A549 (cell line): ENCODE measurements around the gene ARMC10. TPM values are rescaled to one million over a fixed set of nuclear protein-coding genes. Genes with fewer than 3 reads are reported as not detected.
"Not testable (repeated sequence)": the region's sequence is repeated elsewhere in the genome, so short reads cannot be mapped to it uniquely, and the experiment has no call there.

Source experiments
- ATAC-seq, 2 experiments: fragments of 200-7000 bp in 1 of 2; fragments of >200 bp in 1 of 2; cut with Nextera tagmentation in 1 of 2; cut with Tn5 transposase in 1 of 2; 3 replicates each; pipeline versions ENCODE4 v1.8.0 to v1.9.1; 2018 to 2020; ENCODE audit warnings: mild to moderate bottlenecking in 1 of 2, moderate library complexity in 1 of 2
- CTCF ChIA-PET: fragments of 300-600 bp; sonication (Branson Sonifier 250); formaldehyde crosslinking; extraction: SDS; loops from one replicate; lab custom pipeline; 2021; ENCODE audit warnings: antibody characterized with exemption, inconsistent platforms; lab: Yijun Ruan, JAX
- POLR2A ChIA-PET: fragments of 350-600 bp; formaldehyde crosslinking; extraction: SDS; loops from one replicate; lab custom pipeline; 2021; ENCODE audit warnings: antibody characterized with exemption, inconsistent platforms; lab: Yijun Ruan, JAX
- DNase-seq, 2 experiments: peaks; one replicate each; pipeline versions ENCODE4 v3.0.0 to v3.0.0-alpha.2; 2011 to 2016; ENCODE audit warnings: low read depth in 1 of 2, low spot score in 1 of 2
- FAIRE-seq: peaks from 2 replicates; lab custom pipeline; 2011; peaks lifted over from hg19 to GRCh38; lab: Jason Lieb, UNC
- H3K27ac ChIP-seq, 2 experiments: fragments of >200 bp; sonication (Bioruptor Twin); formaldehyde crosslinking; 3 replicates each; pipeline ENCODE4 v1.5.1; 2016 to 2017
- H3K4me1 ChIP-seq: fragments of >200 bp; sonication (Bioruptor Twin); formaldehyde crosslinking; 3 replicates; pipeline ENCODE4 v1.6.1; 2016
- H3K4me2 ChIP-seq: fragments of >200 bp; sonication (Bioruptor Twin); formaldehyde crosslinking; 3 replicates; pipeline ENCODE4 v1.6.1; 2016
- H3K4me3 ChIP-seq: fragments of >200 bp; sonication (Bioruptor Twin); formaldehyde crosslinking; 3 replicates; pipeline ENCODE4 v1.5.1; 2016
- H3K9me3 ChIP-seq: fragments of >200 bp; sonication (Bioruptor Twin); formaldehyde crosslinking; 3 replicates; pipeline ENCODE4 v1.6.1; 2016
- CEBPB ChIP-seq, 2 experiments: fragments of >200 bp in 1 of 2; sonication (Bioruptor Twin) in 1 of 2; formaldehyde crosslinking in 1 of 2; IDR thresholded peaks; 2 replicates each; pipeline ENCODE4 v1.6.1; 2012 to 2016
- EHF ChIP-seq: fragments of 250-450 bp; sonication (Bioruptor Pico); IDR thresholded peaks from 2 replicates; pipeline ENCODE4 v1.5.0; 2020; ENCODE audit warnings: mild to moderate bottlenecking
- EP300 ChIP-seq, 2 experiments: fragments of >200 bp; sonication (Bioruptor Twin); formaldehyde crosslinking; IDR thresholded peaks; 2 replicates in 1 of 2; 3 replicates in 1 of 2; pipeline ENCODE4 v1.6.1; 2016 to 2017
- FOSL2 ChIP-seq, 2 experiments: fragments of 450-650 bp in 1 of 2; fragments of >200 bp in 1 of 2; sonication (Bioruptor Twin) in 1 of 2; formaldehyde crosslinking; IDR thresholded peaks; 2 replicates each; pipeline versions ENCODE4 v1.5.0 to v1.6.1; 2016 to 2020; ENCODE audit warnings: mild to moderate bottlenecking in 1 of 2, moderate library complexity in 1 of 2
- FOXS1 ChIP-seq: fragments of 250-450 bp; sonication (Bioruptor Pico); IDR thresholded peaks from 2 replicates; pipeline ENCODE4 v1.5.0; 2020; ENCODE audit warnings: mild to moderate bottlenecking, moderate library complexity
- HDAC2 ChIP-seq: fragments of 200-600 bp; sonication (generic); IDR thresholded peaks from 2 replicates; pipeline ENCODE4 v1.6.1; 2016
- HEYL ChIP-seq: fragments of 250-450 bp; sonication (Bioruptor Pico); IDR thresholded peaks from 2 replicates; pipeline ENCODE4 v1.8.0; 2021; ENCODE audit warnings: mild to moderate bottlenecking, moderate library complexity
- HOXB13 ChIP-seq: fragments of 250-450 bp; sonication (Bioruptor Pico); IDR thresholded peaks from 2 replicates; pipeline ENCODE4 v1.5.0; 2020; ENCODE audit warnings: low read depth, mild to moderate bottlenecking, moderate library complexity
- MYC ChIP-seq: IDR thresholded peaks from 2 replicates; pipeline ENCODE4 v1.6.1; 2012; ENCODE audit warnings: mild to moderate bottlenecking, inconsistent platforms, low read length, improper control_type of control experiment, borderline replicate concordance
- PHF8 ChIP-seq: fragments of 200-600 bp; sonication (generic); IDR thresholded peaks from 2 replicates; pipeline ENCODE4 v1.6.1; 2016; ENCODE audit warnings: low read depth, mild to moderate bottlenecking, antibody characterized with exemption, moderate library complexity, borderline replicate concordance
- POLR2A ChIP-seq: IDR thresholded peaks from 2 replicates; pipeline ENCODE4 v1.6.1; 2012; ENCODE audit warnings: mild to moderate bottlenecking, low read length
- RARB ChIP-seq: fragments of 250-450 bp; sonication (Bioruptor Pico); IDR thresholded peaks from 2 replicates; pipeline ENCODE4 v1.8.0; 2021; ENCODE audit warnings: mild to moderate bottlenecking, moderate library complexity
- SREBF2 ChIP-seq: fragments of 450-650 bp; IDR thresholded peaks from 2 replicates; pipeline ENCODE4 v1.6.1; 2014; ENCODE audit warnings: mild to moderate bottlenecking, moderate library complexity
- TFCP2L1 ChIP-seq: fragments of 250-450 bp; sonication (Bioruptor Pico); IDR thresholded peaks from 2 replicates; pipeline ENCODE4 v1.5.0; 2021; ENCODE audit warnings: mild to moderate bottlenecking
- TP53 ChIP-seq: fragments of 250-450 bp; sonication (Bioruptor Pico); IDR thresholded peaks from 2 replicates; pipeline ENCODE4 v1.5.0; 2021; ENCODE audit warnings: mild to moderate bottlenecking, moderate library complexity
- WGBS: methylation state at CpG from one replicate; pipeline ENCODE4 v1.1.6; 2017; ENCODE audit errors: missing lambda C conversion rate; 5-methylcytosine and 5-hydroxymethylcytosine counted together
- polyA plus RNA-seq, 4 experiments: library from polyadenylated mRNA; depleted of rRNA in 3 of 4; stranded (reverse); fragments of >200 nt; fragmentation: RNase III in 1 of 4; extraction: RNeasy Plus Mini Kit Qiagen cat#74134 plus additional on column Dnase treatment in 1 of 4; gene quantifications; 2 replicates in 3 of 4; 3 replicates in 1 of 4; pipeline ENCODE4 v1.2.3, GENCODE V29; 2011 to 2017
- TF ChIP-seq, protein P1 (sequence below): IDR thresholded peaks from 2 replicates; pipeline ENCODE4 v1.6.1; 2012; ENCODE audit warnings: low read depth, borderline replicate concordance
- TF ChIP-seq, protein P2 (sequence below): fragments of 450-650 bp; IDR thresholded peaks from 2 replicates; pipeline ENCODE4 v1.6.1; 2014; ENCODE audit warnings: antibody characterized with exemption
- TF ChIP-seq, protein P3 (sequence below): fragments of 250-450 bp; sonication (Bioruptor Pico); IDR thresholded peaks from 2 replicates; pipeline ENCODE4 v1.5.0; 2021; ENCODE audit warnings: mild to moderate bottlenecking, moderate library complexity, borderline replicate concordance

The ARMC10 gene
- polyA plus RNA-seq, 2 of the 4 experiments (the other 2 are of a cell fraction): 36.6 to 63.2 TPM

DNA sequence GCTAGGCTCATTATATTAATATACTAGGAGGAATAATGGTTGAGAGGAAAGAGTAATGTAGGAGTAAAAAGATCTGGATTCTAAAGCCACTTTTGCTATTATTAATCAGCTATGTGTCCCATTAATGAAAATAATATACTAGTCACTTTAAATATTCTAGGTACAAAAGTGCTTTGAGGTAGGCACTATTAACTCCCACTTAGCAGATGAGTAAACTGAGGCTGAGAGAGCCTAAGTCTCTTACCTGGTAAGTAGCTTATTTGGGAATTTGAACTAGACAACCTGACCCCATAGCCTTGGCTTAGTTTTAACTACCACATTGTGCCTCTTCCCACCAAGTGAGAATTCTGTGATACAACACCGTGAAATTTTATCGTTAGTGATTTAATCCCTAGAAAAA, 6.0 kb downstream of the ARMC10 start (continued):
- TF ChIP-seq SREBF2: no peak

DNA sequence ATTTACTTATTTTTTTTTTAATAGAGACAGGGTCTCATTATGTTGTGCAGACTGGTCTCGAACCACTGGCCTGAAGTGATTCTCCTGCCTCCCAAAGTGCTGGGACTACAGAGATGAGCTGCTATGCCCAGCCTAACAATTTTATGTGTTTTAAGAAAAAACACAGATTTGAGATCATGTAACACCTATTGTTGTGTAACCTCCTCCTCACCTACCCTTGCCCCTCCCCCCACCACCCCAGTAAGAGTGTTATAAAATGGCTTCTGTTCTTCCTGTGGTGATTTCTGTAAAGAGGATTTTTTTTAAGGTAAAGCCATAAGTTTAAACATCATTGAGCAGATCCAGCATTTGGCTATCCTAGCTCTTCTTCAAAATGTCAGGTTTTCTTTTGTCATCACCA, 7.6 kb downstream of the ARMC10 start:
- ATAC-seq: no peak
- no peaks in the 10 kb centered on the region for H3K9me3 ChIP-seq
- POLR2A ChIA-PET: interaction anchor here (1.4 kb wide), 1 partner anchor 8 kb away, joined by 4 read pairs; the partner anchor contains the start of genes ARMC10 and FBXL13
- no peaks in the 10 kb centered on the region for H3K4me1 ChIP-seq
- no peak overlapping the region for H3K27ac ChIP-seq
- no peak overlapping the region for H3K4me3 ChIP-seq
- CTCF ChIA-PET: interaction anchor here (3.0 kb wide), 1 partner anchor 20 kb away, joined by 19 read pairs; no protein-coding TSS in a partner anchor
- 98% methylated on average over 1 of the region's 1 CpG for WGBS
- no peak for FAIRE-seq
- H3K4me2 ChIP-seq: no peak overlapping the region
- DNase-seq: no peak
- no peak for TF ChIP-seq RARB (CRISPR knock-in tag)
- TF ChIP-seq, protein P1, sequence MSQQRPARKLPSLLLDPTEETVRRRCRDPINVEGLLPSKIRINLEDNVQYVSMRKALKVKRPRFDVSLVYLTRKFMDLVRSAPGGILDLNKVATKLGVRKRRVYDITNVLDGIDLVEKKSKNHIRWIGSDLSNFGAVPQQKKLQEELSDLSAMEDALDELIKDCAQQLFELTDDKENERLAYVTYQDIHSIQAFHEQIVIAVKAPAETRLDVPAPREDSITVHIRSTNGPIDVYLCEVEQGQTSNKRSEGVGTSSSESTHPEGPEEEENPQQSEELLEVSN: no peak
- TF ChIP-seq, protein P2, sequence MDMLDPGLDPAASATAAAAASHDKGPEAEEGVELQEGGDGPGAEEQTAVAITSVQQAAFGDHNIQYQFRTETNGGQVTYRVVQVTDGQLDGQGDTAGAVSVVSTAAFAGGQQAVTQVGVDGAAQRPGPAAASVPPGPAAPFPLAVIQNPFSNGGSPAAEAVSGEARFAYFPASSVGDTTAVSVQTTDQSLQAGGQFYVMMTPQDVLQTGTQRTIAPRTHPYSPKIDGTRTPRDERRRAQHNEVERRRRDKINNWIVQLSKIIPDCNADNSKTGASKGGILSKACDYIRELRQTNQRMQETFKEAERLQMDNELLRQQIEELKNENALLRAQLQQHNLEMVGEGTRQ: no peak
- TF ChIP-seq, protein P3, sequence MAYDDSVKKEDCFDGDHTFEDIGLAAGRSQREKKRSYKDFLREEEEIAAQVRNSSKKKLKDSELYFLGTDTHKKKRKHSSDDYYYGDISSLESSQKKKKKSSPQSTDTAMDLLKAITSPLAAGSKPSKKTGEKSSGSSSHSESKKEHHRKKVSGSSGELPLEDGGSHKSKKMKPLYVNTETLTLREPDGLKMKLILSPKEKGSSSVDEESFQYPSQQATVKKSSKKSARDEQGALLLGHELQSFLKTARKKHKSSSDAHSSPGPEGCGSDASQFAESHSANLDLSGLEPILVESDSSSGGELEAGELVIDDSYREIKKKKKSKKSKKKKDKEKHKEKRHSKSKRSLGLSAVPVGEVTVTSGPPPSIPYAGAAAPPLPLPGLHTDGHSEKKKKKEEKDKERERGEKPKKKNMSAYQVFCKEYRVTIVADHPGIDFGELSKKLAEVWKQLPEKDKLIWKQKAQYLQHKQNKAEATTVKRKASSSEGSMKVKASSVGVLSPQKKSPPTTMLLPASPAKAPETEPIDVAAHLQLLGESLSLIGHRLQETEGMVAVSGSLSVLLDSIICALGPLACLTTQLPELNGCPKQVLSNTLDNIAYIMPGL (CRISPR knock-in tag): no peak
- no peak for TF ChIP-seq FOXS1 (CRISPR knock-in tag)

DNA sequence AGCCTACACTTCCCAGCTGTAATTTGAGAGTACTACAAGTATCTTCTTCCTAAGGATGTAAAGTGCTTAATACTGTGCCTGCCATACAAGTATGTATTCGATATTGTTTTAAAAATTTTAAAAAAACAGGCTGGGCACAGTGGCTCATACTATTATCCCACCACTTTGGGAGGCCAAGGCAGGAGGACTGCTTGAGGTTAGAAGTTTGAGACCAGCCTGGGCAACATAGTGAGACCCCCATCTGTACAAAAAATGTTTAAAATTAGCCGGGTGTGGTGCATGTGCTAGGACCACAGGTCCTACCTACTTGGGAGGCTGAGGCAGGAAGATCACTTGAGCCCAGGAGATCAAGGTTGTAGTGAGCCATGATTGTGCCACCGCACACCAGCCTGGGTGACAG, 8.3 kb downstream of the ARMC10 start:
- H3K27ac ChIP-seq: no peak overlapping the region
- H3K4me1 ChIP-seq: no peaks in the 10 kb centered on the region
- ChIA-PET POLR2A (interaction anchor here (1.4 kb wide), 1 partner anchor 8 kb away, joined by 4 read pairs; the partner anchor contains the start of genes ARMC10 and FBXL13), CTCF (interaction anchor here (0.8 to 0.9 kb wide), 2 partner anchors 9 to 21 kb away, joined by 3 to 4 read pairs; partner anchors contain the start of gene FBXL13)
- no peak for FAIRE-seq
- no peak overlapping the region for H3K4me2 ChIP-seq
- WGBS: 89% methylated on average over 3 of the region's 3 CpGs
- DNase-seq: no peak
- no peak for TF ChIP-seq EP300 (IDR thresholded peaks at IDR 0.05)
- no peak for TF ChIP-seq TFCP2L1 (CRISPR knock-in tag)
- TF ChIP-seq POLR2A: no peak
- no peak for TF ChIP-seq HDAC2
- TF ChIP-seq EHF (CRISPR knock-in tag): no peak
- no peak for TF ChIP-seq PHF8
- no peak overlapping the region for H3K4me3 ChIP-seq
- ATAC-seq: no peak
- no peaks in the 10 kb centered on the region for H3K9me3 ChIP-seq

DNA sequence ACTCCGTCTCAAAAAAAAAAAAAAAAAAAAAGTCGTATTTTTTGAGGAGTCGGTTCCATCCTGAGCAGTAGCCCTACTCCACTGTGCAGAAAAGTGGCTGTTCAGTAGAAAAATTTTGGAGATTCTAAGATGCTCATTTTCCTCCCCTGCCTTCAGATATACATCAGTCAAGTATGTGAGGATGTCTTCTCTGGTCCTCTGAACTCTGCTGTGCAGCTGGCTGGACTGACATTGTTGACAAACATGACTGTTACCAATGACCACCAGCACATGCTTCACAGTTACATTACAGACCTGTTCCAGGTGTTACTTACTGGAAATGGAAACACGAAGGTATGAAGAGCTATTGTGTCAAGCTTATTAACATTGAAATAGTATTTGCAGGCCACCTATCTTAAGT, 17.4 kb downstream of the ARMC10 start:
- not testable (repeated sequence) for H3K4me3 ChIP-seq, DNase-seq, ATAC-seq, FAIRE-seq, H3K27ac ChIP-seq, H3K4me1 ChIP-seq, H3K4me2 ChIP-seq, H3K9me3 ChIP-seq
- ChIA-PET POLR2A (interaction anchor here (0.7 kb wide), 1 partner anchor 343 kb away, joined by 3 read pairs; the partner anchor contains the start of gene FAM185A), CTCF (interaction anchor here (0.9 to 2.9 kb wide), 5 partner anchors 12 to 56 kb away, joined by 3 to 9 read pairs (median 5); partner anchors contain the start of genes ARMC10, FBXL13 and NAPEPLD)
- 68% methylated on average over 4 of the region's 4 CpGs for WGBS

DNA sequence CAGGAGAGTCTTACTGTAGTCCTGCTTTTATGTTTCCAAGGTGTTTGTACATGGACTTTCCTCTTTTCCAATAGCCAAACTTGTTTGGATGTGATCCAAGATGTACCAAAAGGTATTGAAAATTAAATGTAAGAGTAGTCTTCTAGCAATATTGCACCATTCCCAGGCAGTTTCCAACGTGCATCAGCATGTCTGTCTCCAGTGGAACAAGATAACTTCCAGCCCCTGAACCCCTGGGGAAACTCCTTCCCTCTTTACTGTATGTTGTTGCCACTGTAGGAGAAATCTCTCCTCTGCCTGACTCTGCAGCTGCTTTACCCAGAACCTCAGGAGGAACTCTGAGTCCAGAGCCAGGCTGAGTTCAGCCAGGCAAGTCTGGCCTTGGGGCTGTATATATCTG, 18.5 kb downstream of the ARMC10 start:
- TF ChIP-seq HEYL (CRISPR knock-in tag) (no peak), TP53 (CRISPR knock-in tag) (no peak), CEBPB (IDR thresholded peaks at IDR 0.05) (no peak), SREBF2 (no peak), FOSL2 (IDR thresholded peaks at IDR 0.05) (no peak), FOSL2 (CRISPR knock-in tag; IDR thresholded peaks at IDR 0.05) (no peak), MYC (no peak), EHF (CRISPR knock-in tag) (no peak), HOXB13 (no peak)
- H3K4me3 ChIP-seq: no peak overlapping the region
- H3K9me3 ChIP-seq: no peaks in the 10 kb centered on the region
- no peak for DNase-seq
- ATAC-seq: 0 out of 6 replicates have a peak, but pooled peaks of 1 of the 2 experiments have one; percentile 30
- FAIRE-seq: no peak
- CTCF ChIA-PET: interaction anchor here (0.9 to 1.6 kb wide), 2 partner anchors 31 to 55 kb away, joined by 3 to 5 read pairs; partner anchors contain the start of gene NAPEPLD
- 44% methylated on average over 1 of the region's 1 CpG for WGBS
- H3K4me1 ChIP-seq: no peaks in the 10 kb centered on the region
- POLR2A ChIA-PET: no interaction called here
- no peak overlapping the region for H3K27ac ChIP-seq
- H3K4me2 ChIP-seq: no peak overlapping the region
